ENCODE measurements around the gene COL6A2. TPM values are rescaled to one million over a fixed set of nuclear protein-coding genes. Genes with fewer than 3 reads are reported as not detected.
"Not testable (repeated sequence)": the region's sequence is repeated elsewhere in the genome, so short reads cannot be mapped to it uniquely, and the experiment has no call there.

The COL6A2 gene
- total RNA-seq, 1 donor from 2014 or later: 378 TPM

GRCh38 chr21:46145840-46146691, 48.2 kb downstream of the COL6A2 start:
- no peak for TF ChIP-seq CTCF (IDR thresholded peaks at IDR 0.05; ENCODE audit: unreplicated experiment)
- Mint-ChIP-seq H3K27me3 (ENCODE audit: unreplicated experiment) (no peaks in the 10 kb centered on the region), H3K4me3 (ENCODE audit: unreplicated experiment) (no peak overlapping the region), H3K9me3 (ENCODE audit: unreplicated experiment) (no peaks in the 10 kb centered on the region), H3K36me3 (ENCODE audit: low read depth, unreplicated experiment) (peaks cover 5% of the 10 kb centered on the region), H3K4me1 (ENCODE audit: unreplicated experiment) (peaks cover 3% of the 10 kb centered on the region), H3K27ac (ENCODE audit: unreplicated experiment) (no peak overlapping the region)
- no peak for DNase-seq (ENCODE audit: low spot score)

GRCh38 chr21:46146856-46147255, 48.9 kb downstream of the COL6A2 start:
- peaks cover 5% of the 10 kb centered on the region for H3K36me3 Mint-ChIP-seq (ENCODE audit: low read depth, unreplicated experiment)
- no peak overlapping the region for H3K4me3 Mint-ChIP-seq (ENCODE audit: unreplicated experiment)
- H3K27me3 Mint-ChIP-seq (ENCODE audit: unreplicated experiment): no peaks in the 10 kb centered on the region
- no peak for DNase-seq (ENCODE audit: low spot score)
- H3K27ac Mint-ChIP-seq (ENCODE audit: unreplicated experiment): no peak overlapping the region
- no peaks in the 10 kb centered on the region for H3K9me3 Mint-ChIP-seq (ENCODE audit: unreplicated experiment)
- TF ChIP-seq CTCF (IDR thresholded peaks at IDR 0.05; ENCODE audit: unreplicated experiment): no peak
- H3K4me1 Mint-ChIP-seq (ENCODE audit: unreplicated experiment): peaks cover 3% of the 10 kb centered on the region

GRCh38 chr21:46147429-46147828, 49.5 kb downstream of the COL6A2 start:
- peak; percentile 67 for DNase-seq (ENCODE audit: low spot score)

GRCh38 chr21:46148106-46148505, 50.2 kb downstream of the COL6A2 start:
- DNase-seq (ENCODE audit: low spot score): no peak
- no peak for TF ChIP-seq CTCF (IDR thresholded peaks at IDR 0.05; ENCODE audit: unreplicated experiment)
- Mint-ChIP-seq H3K4me3 (ENCODE audit: unreplicated experiment) (no peak overlapping the region), H3K9me3 (ENCODE audit: unreplicated experiment) (no peaks in the 10 kb centered on the region), H3K27ac (ENCODE audit: unreplicated experiment) (no peak overlapping the region), H3K4me1 (ENCODE audit: unreplicated experiment) (peaks cover 3% of the 10 kb centered on the region), H3K27me3 (ENCODE audit: unreplicated experiment) (no peaks in the 10 kb centered on the region), H3K36me3 (ENCODE audit: low read depth, unreplicated experiment) (peaks cover 5% of the 10 kb centered on the region)

More at GRCh38 chr21:46147429-46147828, 49.5 kb downstream of the COL6A2 start:
- not testable (repeated sequence) for H3K4me3 Mint-ChIP-seq (ENCODE audit: unreplicated experiment); H3K9me3 Mint-ChIP-seq (ENCODE audit: unreplicated experiment); H3K36me3 Mint-ChIP-seq (ENCODE audit: low read depth, unreplicated experiment); H3K4me1 Mint-ChIP-seq (ENCODE audit: unreplicated experiment); H3K27ac Mint-ChIP-seq (ENCODE audit: unreplicated experiment); H3K27me3 Mint-ChIP-seq (ENCODE audit: unreplicated experiment)
- peak; percentile 27 for TF ChIP-seq CTCF (IDR thresholded peaks at IDR 0.05; ENCODE audit: unreplicated experiment)

- H3K36me3 Mint-ChIP-seq (ENCODE audit: low read depth, unreplicated experiment): peaks cover 5% of the 10 kb centered on the region
- H3K27me3 Mint-ChIP-seq (ENCODE audit: unreplicated experiment): no peaks in the 10 kb centered on the region
- H3K27ac Mint-ChIP-seq (ENCODE audit: unreplicated experiment): no peak overlapping the region
- H3K9me3 Mint-ChIP-seq (ENCODE audit: unreplicated experiment): no peaks in the 10 kb centered on the region
- no peak for DNase-seq (ENCODE audit: low spot score)
- H3K4me3 Mint-ChIP-seq (ENCODE audit: unreplicated experiment): no peak overlapping the region
- no peaks in the 10 kb centered on the region for H3K4me1 Mint-ChIP-seq (ENCODE audit: unreplicated experiment)
- TF ChIP-seq CTCF (IDR thresholded peaks at IDR 0.05; ENCODE audit: unreplicated experiment): no peak
Observed at GRCh38 chr21:46149205-46149901, 51.4 kb downstream of the COL6A2 start.
